ENCODE data around the gene NHERF2. TPM values are rescaled to one million over a fixed set of nuclear protein-coding genes. Genes with fewer than 3 reads are reported as not detected.

The NHERF2 gene
- polyA plus RNA-seq, 1 experiment: 107 TPM

- Histone ChIP-seq H3K36me3 (ENCODE audit: control insufficient read depth, insufficient read depth, low read length) (peaks cover 45% of the 10 kb centered on the region), H3K27me3 (ENCODE audit: control insufficient read depth, insufficient read depth, low read length) (no peaks in the 10 kb centered on the region), H3K4me3 (ENCODE audit: low read depth, low read length) (no peak overlapping the region)
- DNase-seq (ENCODE audit: low read depth): no peak
- ChIA-PET POLR2A (no interaction called here), CTCF (no interaction called here)
- TF ChIP-seq CTCF (IDR thresholded peaks at IDR 0.05; ENCODE audit: insufficient read depth, low read depth, low read length): no peak
These were observed 48.9 kb downstream of the NHERF2 start for GRCh38 chr16:2075631-2076030.

- no peak overlapping the region for H3K4me3 ChIP-seq (ENCODE audit: low read depth, low read length)
- ChIA-PET POLR2A (no interaction called here), CTCF (no interaction called here)
- H3K36me3 ChIP-seq (ENCODE audit: control insufficient read depth, insufficient read depth, low read length): peaks cover 42% of the 10 kb centered on the region
- no peak for TF ChIP-seq CTCF (IDR thresholded peaks at IDR 0.05; ENCODE audit: insufficient read depth, low read depth, low read length)
- H3K27me3 ChIP-seq (ENCODE audit: control insufficient read depth, insufficient read depth, low read length): no peaks in the 10 kb centered on the region
- no peak for DNase-seq (ENCODE audit: low read depth)
These were observed 49.6 kb downstream of the NHERF2 start for GRCh38 chr16:2076072-2076865.

GRCh38 chr16:2077016-2077415, 50.3 kb downstream of the NHERF2 start:
- Histone ChIP-seq H3K27me3 (ENCODE audit: control insufficient read depth, insufficient read depth, low read length) (no peaks in the 10 kb centered on the region), H3K36me3 (ENCODE audit: control insufficient read depth, insufficient read depth, low read length) (peaks cover 41% of the 10 kb centered on the region), H3K4me3 (ENCODE audit: low read depth, low read length) (no peak overlapping the region)
- POLR2A ChIA-PET: no interaction called here
- no peak for DNase-seq (ENCODE audit: low read depth)
- TF ChIP-seq CTCF (IDR thresholded peaks at IDR 0.05; ENCODE audit: insufficient read depth, low read depth, low read length): no peak
- CTCF ChIA-PET: interaction anchor here (0.6 to 0.9 kb wide), 2 partner anchors 55 to 74 kb away, joined by 3 read pairs; no protein-coding TSS in a partner anchor

- no peak for DNase-seq (ENCODE audit: low read depth)
- Histone ChIP-seq H3K4me3 (ENCODE audit: low read depth, low read length) (no peak overlapping the region), H3K36me3 (ENCODE audit: control insufficient read depth, insufficient read depth, low read length) (peaks cover 42% of the 10 kb centered on the region), H3K27me3 (ENCODE audit: control insufficient read depth, insufficient read depth, low read length) (no peaks in the 10 kb centered on the region)
- CTCF ChIA-PET: interaction anchor here (0.9 kb wide), 1 partner anchor 55 kb away, joined by 3 read pairs; no protein-coding TSS in a partner anchor
- no peak for TF ChIP-seq CTCF (IDR thresholded peaks at IDR 0.05; ENCODE audit: insufficient read depth, low read depth, low read length)
- POLR2A ChIA-PET: no interaction called here
These were observed 51.0 kb downstream of the NHERF2 start for GRCh38 chr16:2077696-2078095.

GRCh38 chr16:2078096-2078495, 51.4 kb downstream of the NHERF2 start:
- no peak for DNase-seq (ENCODE audit: low read depth)
- Histone ChIP-seq H3K36me3 (ENCODE audit: control insufficient read depth, insufficient read depth, low read length) (peaks cover 41% of the 10 kb centered on the region), H3K27me3 (ENCODE audit: control insufficient read depth, insufficient read depth, low read length) (no peaks in the 10 kb centered on the region), H3K4me3 (ENCODE audit: low read depth, low read length) (no peak overlapping the region)
- TF ChIP-seq CTCF (IDR thresholded peaks at IDR 0.05; ENCODE audit: insufficient read depth, low read depth, low read length): no peak
- ChIA-PET POLR2A (no interaction called here), CTCF (no interaction called here)

Measured in BJ (cell line).